T-helper 2 cell treated with Interferon-gamma antibody and Interleukin-4, amounts not matched to agents 100 ng/mL and 5 ng/mL, for 36 hours (primary cell): Measurements from ENCODE around the gene EXOC3L2. TPM values are rescaled to one million over a fixed set of nuclear protein-coding genes. Genes with fewer than 3 reads are reported as not detected.

ENCODE experiments used
- intact Hi-C: fragments of 100-400 bp; cut with micrococcal nuclease; formaldehyde crosslinking; loops from one replicate; pipeline ENCODE4 v1.15.1; 2023
- total RNA-seq: library from RNA; stranded (reverse); gene quantifications from 2 replicates; pipeline ENCODE4 v1.2.3, GENCODE V29; 2022

EXOC3L2 gene
- total RNA-seq, 1 donor from 2014 or later, result not detected

GRCh38 chr19:45163156-45163555 lies 82.1 kb downstream of the EXOC3L2 start:
- intact Hi-C loops, result no loop called here

GRCh38 chr19:45162608-45163143 lies 82.5 kb downstream of the EXOC3L2 start:
- intact Hi-C loops, result no loop called here

Other genes starting within 250 kb of the EXOC3L2 start
- 33.1 and 35.2 TPM in 2 replicates for gene RELB, start 243.9 kb downstream of the EXOC3L2 start, total RNA-seq
- gene CLASRP, start 206.4 kb downstream of the EXOC3L2 start, total RNA-seq, result 90.9 and 94.1 TPM in 2 replicates
- 4.1 and 5.0 TPM in 2 replicates for gene ZNF296, start 168.9 kb downstream of the EXOC3L2 start, total RNA-seq
- gene GEMIN7, start 166.1 kb downstream of the EXOC3L2 start, total RNA-seq, result 29.8 and 33.7 TPM in 2 replicates
- 18.4 and 24.8 TPM in 2 replicates for gene PPP1R37, start 152.2 kb downstream of the EXOC3L2 start, total RNA-seq
- 0.18 and 0.36 TPM in 2 replicates for gene NKPD1, start 84.4 kb downstream of the EXOC3L2 start, total RNA-seq
- gene TRAPPC6A, start 67.2 kb downstream of the EXOC3L2 start, total RNA-seq, result 58.4 and 60.2 TPM in 2 replicates
- 11.5 and 12.6 TPM in 2 replicates for gene BLOC1S3, start 66.6 kb downstream of the EXOC3L2 start, total RNA-seq
- 20.0 and 20.4 TPM in 2 replicates for gene MARK4, start 5.9 kb upstream of the EXOC3L2 start, total RNA-seq
- gene CKM, start 77.5 kb upstream of the EXOC3L2 start, total RNA-seq, result not detected in 2 replicates
- not detected in 2 replicates for gene KLC3, start 95.3 kb upstream of the EXOC3L2 start, total RNA-seq
- 23.5 and 24.0 TPM in 2 replicates for gene ERCC2, start 125.2 kb upstream of the EXOC3L2 start, total RNA-seq
- gene PPP1R13L, start 159.7 kb upstream of the EXOC3L2 start, total RNA-seq, result 10.9 and 12.9 TPM in 2 replicates
- 9.1 and 9.7 TPM in 2 replicates for gene POLR1G, start 161.2 kb upstream of the EXOC3L2 start, total RNA-seq
- gene ERCC1, start 178.5 kb upstream of the EXOC3L2 start, total RNA-seq, result 88.8 and 88.9 TPM in 2 replicates
- 1.9 and 2.1 TPM in 2 replicates for gene FOSB, start 222.6 kb upstream of the EXOC3L2 start, total RNA-seq